Mesothelial cell of epicardium (in vitro differentiated cells): ENCODE measurements around the gene SPDYC. TPM values are rescaled to one million over a fixed set of nuclear protein-coding genes. Genes with fewer than 3 reads are reported as not detected.

Experiments
- DNase-seq, 2 experiments: peaks; one replicate each; pipeline ENCODE4 v3.0.0; 2021; ENCODE audit warnings: low spot score in 2 of 2; ENCODE audit not compliant: unreplicated experiment in 2 of 2
- H3K27ac Mint-ChIP-seq: 2 replicates; pipeline ENCODE4 v1.8.0; 2021; ENCODE audit warnings: mixed read lengths
- H3K27me3 Mint-ChIP-seq: 2 replicates; pipeline ENCODE4 v1.8.0; 2021; ENCODE audit warnings: low read depth, mixed read lengths
- H3K36me3 Mint-ChIP-seq: 2 replicates; pipeline ENCODE4 v1.8.0; 2021; ENCODE audit warnings: mixed read lengths
- H3K4me1 Mint-ChIP-seq: 2 replicates; pipeline ENCODE4 v1.8.0; 2021; ENCODE audit warnings: mixed read lengths
- H3K4me3 Mint-ChIP-seq: 2 replicates; pipeline ENCODE4 v1.8.0; 2021; ENCODE audit warnings: mild to moderate bottlenecking, moderate library complexity, mixed read lengths
- H3K9me3 Mint-ChIP-seq: 2 replicates; pipeline ENCODE4 v1.8.0; 2021; ENCODE audit warnings: mixed read lengths
- total RNA-seq: library from RNA; stranded (reverse); gene quantifications from 3 replicates; pipeline ENCODE4 v1.2.1, GENCODE V29; 2021
- TF ChIP-seq, protein P1 (sequence below): fragments of 200-600 bp; sonication (generic); IDR thresholded peaks from one replicate; pipeline ENCODE4 v1.5.0; 2021; ENCODE audit warnings: antibody characterized with exemption; ENCODE audit not compliant: unreplicated experiment

Gene SPDYC
- total RNA-seq, 1 donor from 2014 or later: not detected

DNA sequence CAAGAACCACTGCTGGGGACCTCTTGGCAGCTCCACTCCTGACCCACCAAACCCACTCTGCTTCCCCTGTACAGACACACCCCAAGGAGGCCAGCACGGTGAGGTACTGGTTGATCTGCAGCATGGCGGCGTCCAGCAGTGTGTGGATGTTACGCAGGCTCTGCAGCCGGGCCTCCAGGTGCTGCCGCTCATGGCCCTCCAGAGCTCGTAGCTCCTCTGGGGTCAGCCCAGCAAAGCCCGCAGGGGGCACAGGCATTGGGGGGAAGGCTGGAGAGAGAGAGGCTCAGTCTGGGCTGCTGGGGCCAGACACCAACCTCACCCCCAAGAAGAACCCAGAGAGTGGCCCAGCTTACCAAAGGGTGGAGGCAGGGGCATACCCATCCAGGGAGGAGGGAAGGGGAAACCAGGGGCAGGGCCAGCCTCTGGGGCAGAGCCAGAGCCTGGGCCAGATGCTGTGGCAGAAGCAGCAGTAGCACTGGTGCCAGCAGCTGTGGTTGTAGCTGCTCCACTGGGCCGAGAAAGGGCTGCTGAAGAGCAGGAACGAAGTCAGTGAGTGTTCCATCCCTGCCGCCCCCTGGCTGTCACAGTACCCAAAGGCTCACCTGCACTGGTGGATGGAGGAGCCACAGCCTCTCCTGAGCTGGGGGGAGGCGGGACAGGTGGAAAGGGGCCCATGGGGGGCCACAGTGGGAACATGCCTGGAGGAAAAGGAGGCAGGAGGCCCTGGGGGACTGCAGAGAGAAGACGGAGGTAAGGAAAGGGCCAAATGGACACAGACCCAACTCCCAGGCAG is 40.2 kb upstream of the SPDYC start:
- no peak overlapping the region for H3K27ac Mint-ChIP-seq

DNA sequence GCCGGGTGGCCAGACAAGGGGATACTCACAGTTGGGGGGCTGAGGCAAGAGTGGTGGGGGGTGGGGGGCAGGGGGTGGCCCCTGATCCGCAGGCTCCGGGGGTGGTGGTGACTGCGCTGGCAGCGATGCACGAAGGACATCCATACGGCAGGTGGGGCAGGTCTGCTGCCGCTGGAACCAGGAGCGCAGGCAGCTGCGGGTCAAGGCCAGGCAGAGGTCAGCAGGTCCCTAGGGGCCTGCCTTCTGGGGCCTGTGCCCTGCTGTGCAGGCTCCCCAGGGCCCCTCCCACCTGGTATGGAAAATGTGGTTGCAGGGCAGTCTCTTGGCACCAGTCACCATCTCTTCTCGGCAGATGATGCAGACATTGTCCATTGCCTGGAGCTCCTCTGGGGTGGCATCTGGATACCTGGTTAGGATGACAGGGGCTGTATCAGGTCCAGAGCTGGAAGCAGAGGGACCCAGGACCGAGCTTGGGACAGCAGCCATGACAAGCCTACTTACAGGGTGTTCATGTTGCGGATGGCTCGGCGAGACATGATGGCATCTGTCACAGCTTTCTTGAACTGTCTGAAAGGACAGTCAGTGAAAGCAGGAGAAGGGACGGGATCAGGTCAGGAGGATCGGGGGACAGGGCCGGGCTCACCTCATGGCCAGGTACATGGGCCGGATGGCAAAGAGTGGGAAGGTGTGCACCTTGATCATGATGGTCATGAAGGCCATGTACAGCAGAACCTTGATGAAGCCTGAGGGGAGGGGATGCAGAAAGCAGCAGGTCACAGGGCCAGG is 39.2 kb upstream of the SPDYC start:
- no peaks in the 10 kb centered on the region for H3K27me3 Mint-ChIP-seq
- H3K4me1 Mint-ChIP-seq: peaks cover 22% of the 10 kb centered on the region
- peaks cover 7% of the 10 kb centered on the region for H3K36me3 Mint-ChIP-seq
- DNase-seq: no peak
- H3K4me3 Mint-ChIP-seq: no peak overlapping the region
- H3K9me3 Mint-ChIP-seq: no peaks in the 10 kb centered on the region
- H3K27ac Mint-ChIP-seq: no peak overlapping the region
- TF ChIP-seq, protein P1, sequence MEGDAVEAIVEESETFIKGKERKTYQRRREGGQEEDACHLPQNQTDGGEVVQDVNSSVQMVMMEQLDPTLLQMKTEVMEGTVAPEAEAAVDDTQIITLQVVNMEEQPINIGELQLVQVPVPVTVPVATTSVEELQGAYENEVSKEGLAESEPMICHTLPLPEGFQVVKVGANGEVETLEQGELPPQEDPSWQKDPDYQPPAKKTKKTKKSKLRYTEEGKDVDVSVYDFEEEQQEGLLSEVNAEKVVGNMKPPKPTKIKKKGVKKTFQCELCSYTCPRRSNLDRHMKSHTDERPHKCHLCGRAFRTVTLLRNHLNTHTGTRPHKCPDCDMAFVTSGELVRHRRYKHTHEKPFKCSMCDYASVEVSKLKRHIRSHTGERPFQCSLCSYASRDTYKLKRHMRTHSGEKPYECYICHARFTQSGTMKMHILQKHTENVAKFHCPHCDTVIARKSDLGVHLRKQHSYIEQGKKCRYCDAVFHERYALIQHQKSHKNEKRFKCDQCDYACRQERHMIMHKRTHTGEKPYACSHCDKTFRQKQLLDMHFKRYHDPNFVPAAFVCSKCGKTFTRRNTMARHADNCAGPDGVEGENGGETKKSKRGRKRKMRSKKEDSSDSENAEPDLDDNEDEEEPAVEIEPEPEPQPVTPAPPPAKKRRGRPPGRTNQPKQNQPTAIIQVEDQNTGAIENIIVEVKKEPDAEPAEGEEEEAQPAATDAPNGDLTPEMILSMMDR: no peak

More for the DNA sequence above, 40.2 kb upstream of the SPDYC start:
- peaks cover 15% of the 10 kb centered on the region for H3K4me1 Mint-ChIP-seq
- TF ChIP-seq, protein P1: no peak
- H3K36me3 Mint-ChIP-seq: peaks cover 7% of the 10 kb centered on the region
- no peak overlapping the region for H3K4me3 Mint-ChIP-seq
- H3K9me3 Mint-ChIP-seq: no peaks in the 10 kb centered on the region
- H3K27me3 Mint-ChIP-seq: no peaks in the 10 kb centered on the region
- no peak for DNase-seq

DNA sequence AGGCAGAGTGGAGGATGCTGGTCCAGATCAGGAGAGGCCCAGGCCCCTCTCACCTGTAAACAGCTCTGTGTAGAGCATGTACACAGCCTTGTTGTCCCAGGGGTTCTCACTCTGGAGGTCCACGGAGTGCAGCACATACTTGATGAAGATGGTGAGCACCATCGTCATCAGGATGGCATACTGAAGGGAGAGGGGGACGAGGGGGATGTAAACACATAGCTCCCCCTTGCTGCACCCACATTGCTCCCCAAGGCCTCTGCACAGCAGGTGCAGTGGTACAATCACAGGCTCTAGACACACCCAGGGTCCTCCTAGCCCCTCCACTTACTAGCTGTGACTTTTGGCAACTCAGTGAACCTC is 38.6 kb upstream of the SPDYC start:
- Mint-ChIP-seq H3K4me3 (no peak overlapping the region), H3K9me3 (no peaks in the 10 kb centered on the region)

DNA sequence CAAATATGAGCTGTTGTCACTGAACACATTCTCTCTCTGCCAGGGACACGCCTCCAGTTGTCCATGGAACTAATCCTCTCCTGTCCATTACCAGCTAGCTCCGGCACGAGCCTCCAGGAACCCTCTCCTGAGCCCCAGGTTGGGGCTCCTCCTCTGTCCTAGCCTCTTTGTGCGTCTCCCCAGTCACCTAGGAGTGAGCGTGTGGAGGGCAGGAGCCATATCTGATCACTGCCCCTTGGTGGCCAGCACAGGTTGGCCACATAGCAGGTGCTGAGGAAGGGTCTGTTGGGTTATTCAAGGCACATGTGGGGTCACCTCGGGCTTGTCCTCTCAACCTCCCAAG is 38.2 kb upstream of the SPDYC start:
- no peaks in the 10 kb centered on the region for H3K9me3 Mint-ChIP-seq
- peak overlapping the region; percentile 6 for H3K4me3 Mint-ChIP-seq
- no peaks in the 10 kb centered on the region for H3K27me3 Mint-ChIP-seq
- peaks cover 30% of the 10 kb centered on the region for H3K4me1 Mint-ChIP-seq
- TF ChIP-seq, protein P1: no peak
- DNase-seq: no peak
- H3K36me3 Mint-ChIP-seq: peaks cover 6% of the 10 kb centered on the region
- no peak overlapping the region for H3K27ac Mint-ChIP-seq

More for the DNA sequence above, 38.6 kb upstream of the SPDYC start:
- H3K36me3 Mint-ChIP-seq: peaks cover 7% of the 10 kb centered on the region
- TF ChIP-seq, protein P1: no peak
- H3K4me1 Mint-ChIP-seq: peaks cover 27% of the 10 kb centered on the region
- H3K27me3 Mint-ChIP-seq: no peaks in the 10 kb centered on the region
- H3K27ac Mint-ChIP-seq: no peak overlapping the region
- no peak for DNase-seq

DNA sequence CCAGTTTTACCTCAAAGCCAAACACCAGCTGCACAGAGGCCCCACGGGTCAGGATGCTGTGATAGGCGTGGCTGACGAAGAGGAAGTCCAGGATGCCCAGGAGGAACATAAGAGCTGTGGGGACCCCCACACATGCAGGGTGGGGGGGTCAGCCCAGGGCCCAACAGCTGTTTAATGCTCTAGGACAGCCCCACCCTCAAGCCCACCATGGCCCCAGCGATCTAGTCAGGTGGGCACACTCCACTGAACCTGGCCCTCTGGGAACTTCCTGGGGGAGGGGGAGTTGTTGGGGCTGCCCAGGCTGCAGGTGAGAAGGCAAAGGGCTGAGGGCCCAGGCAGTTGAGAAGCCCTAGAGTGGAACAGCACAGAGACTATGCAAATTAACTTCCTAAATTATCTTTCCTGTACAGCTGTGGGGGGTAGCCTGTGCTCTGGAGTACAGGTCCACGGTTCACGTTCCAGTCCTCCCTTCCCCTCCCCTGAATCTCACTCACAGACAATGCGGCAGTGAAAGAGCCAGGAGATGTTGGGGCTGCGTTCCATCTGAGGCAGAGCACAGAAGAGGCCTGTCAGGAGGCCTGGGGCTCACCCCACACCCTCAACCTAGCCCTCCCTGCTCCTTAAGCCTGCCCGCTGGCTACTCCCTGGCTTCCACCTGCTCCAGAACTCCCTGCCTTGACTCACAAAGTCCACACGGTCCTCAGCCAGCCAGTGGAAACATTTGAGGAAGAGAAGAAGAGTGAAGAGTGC is 37.6 kb upstream of the SPDYC start:
- H3K4me1 Mint-ChIP-seq: peaks cover 30% of the 10 kb centered on the region
- peak overlapping the region; percentile 100 for H3K27ac Mint-ChIP-seq
- H3K27me3 Mint-ChIP-seq: no peaks in the 10 kb centered on the region
- H3K36me3 Mint-ChIP-seq: peaks cover 3% of the 10 kb centered on the region
- no peaks in the 10 kb centered on the region for H3K9me3 Mint-ChIP-seq
- DNase-seq: no peak
- TF ChIP-seq, protein P1: no peak
- peak overlapping the region; percentile 99 for H3K4me3 Mint-ChIP-seq
